ENCODE data around the gene KBTBD8. TPM values are rescaled to one million over a fixed set of nuclear protein-coding genes. Genes with fewer than 3 reads are reported as not detected.

Gene KBTBD8
- total and polyA plus RNA-seq, 9 of the 15 experiments (the other 6 are each of a cell fraction or from before 2014, with no cell fraction given), result 2.7 to 9.1 (median 5.6) TPM

GRCh38 chr3:67011414-67012131 is 13.5 kb downstream of the KBTBD8 start (continued):
- TF ChIP-seq, protein P1, sequence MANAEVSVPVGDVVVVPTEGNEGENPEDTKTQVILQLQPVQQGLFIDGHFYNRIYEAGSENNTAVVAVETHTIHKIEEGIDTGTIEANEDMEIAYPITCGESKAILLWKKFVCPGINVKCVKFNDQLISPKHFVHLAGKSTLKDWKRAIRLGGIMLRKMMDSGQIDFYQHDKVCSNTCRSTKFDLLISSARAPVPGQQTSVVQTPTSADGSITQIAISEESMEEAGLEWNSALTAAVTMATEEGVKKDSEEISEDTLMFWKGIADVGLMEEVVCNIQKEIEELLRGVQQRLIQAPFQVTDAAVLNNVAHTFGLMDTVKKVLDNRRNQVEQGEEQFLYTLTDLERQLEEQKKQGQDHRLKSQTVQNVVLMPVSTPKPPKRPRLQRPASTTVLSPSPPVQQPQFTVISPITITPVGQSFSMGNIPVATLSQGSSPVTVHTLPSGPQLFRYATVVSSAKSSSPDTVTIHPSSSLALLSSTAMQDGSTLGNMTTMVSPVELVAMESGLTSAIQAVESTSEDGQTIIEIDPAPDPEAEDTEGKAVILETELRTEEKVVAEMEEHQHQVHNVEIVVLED (CRISPR knock-in tag; IDR thresholded peaks at IDR 0.05), result no peak
- TF ChIP-seq FOXK2 (conservative IDR thresholded peaks at IDR 0.05 in 1 of 2, IDR thresholded peaks at IDR 0.05 in 1 of 2; ENCODE audit: low read depth in 2 of 2) (peak; percentile 54 to 62; a peak in 2 of 4 replicates), NCOA2 (IDR thresholded peaks at IDR 0.05; ENCODE audit: partially characterized antibody in 2 of 2) (no peak), SMARCC2 (IDR thresholded peaks at IDR 0.05; ENCODE audit: low read depth) (no peak), TAF7 (tag; IDR thresholded peaks at IDR 0.05) (no peak), RBM22 (IDR thresholded peaks at IDR 0.05; ENCODE audit: low read depth, low read length, poor library complexity, severe bottlenecking) (no peak), ZNF445 (CRISPR knock-in tag; IDR thresholded peaks at IDR 0.05; ENCODE audit: low read depth) (no peak), ARID1B (IDR thresholded peaks at IDR 0.05) (peak; percentile 89), MAFF (IDR thresholded peaks at IDR 0.05; ENCODE audit: low read length) (no peak), NFE2 (IDR thresholded peaks at IDR 0.05; ENCODE audit: low read depth) (no peak), SAFB (IDR thresholded peaks at IDR 0.05; ENCODE audit: borderline replicate concordance, low read depth, low read length) (no peak), NFE2L1 (tag; IDR thresholded peaks at IDR 0.05; ENCODE audit: borderline replicate concordance, low read depth) (no peak), NFXL1 (CRISPR knock-in tag; IDR thresholded peaks at IDR 0.05) (no peak), POLR2B (IDR thresholded peaks at IDR 0.05; ENCODE audit: low read depth, partially characterized antibody) (no peak), NFATC3 (IDR thresholded peaks at IDR 0.05) (no peak), FOXA1 (IDR thresholded peaks at IDR 0.05; ENCODE audit: borderline replicate concordance) (no peak), HSF4 (CRISPR knock-in tag; IDR thresholded peaks at IDR 0.05; ENCODE audit: borderline replicate concordance) (no peak), CLOCK (CRISPR knock-in tag; IDR thresholded peaks at IDR 0.05; ENCODE audit: borderline replicate concordance) (no peak), NCOR1 (IDR thresholded peaks at IDR 0.05) (peak; percentile 76), KDM2B (CRISPR knock-in tag; IDR thresholded peaks at IDR 0.05) (no peak), FOXP1 (CRISPR knock-in tag; IDR thresholded peaks at IDR 0.05) (no peak), NR2C2 (CRISPR knock-in tag; IDR thresholded peaks at IDR 0.05) (no peak; the same call in 1 of the 2 replicates), NR2C2 (tag; IDR thresholded peaks at IDR 0.05) (peak; percentile 86), YY1 (IDR thresholded peaks at IDR 0.05; ENCODE audit: borderline replicate concordance in 1 of 3, control insufficient read depth in 1 of 3, extremely low read depth in 1 of 3, insufficient read depth in 3 of 3, insufficient read length in 1 of 3, insufficient replicate concordance in 2 of 3, low read depth in 1 of 3, low read length in 2 of 3) (no peak), BRF1 (IDR thresholded peaks at IDR 0.05; ENCODE audit: borderline replicate concordance, extremely low read depth, insufficient read length) (no peak), NELFE (IDR thresholded peaks at IDR 0.05; ENCODE audit: insufficient read depth, insufficient read length) (no peak)
